NCI-H2107 (cell line): ENCODE measurements around the gene CCT5.

Source experiments
- DNase-seq: peaks from one replicate; lab custom pipeline; 2025; lab: John Stamatoyannopoulos, UW

Gene CCT5

DNA sequence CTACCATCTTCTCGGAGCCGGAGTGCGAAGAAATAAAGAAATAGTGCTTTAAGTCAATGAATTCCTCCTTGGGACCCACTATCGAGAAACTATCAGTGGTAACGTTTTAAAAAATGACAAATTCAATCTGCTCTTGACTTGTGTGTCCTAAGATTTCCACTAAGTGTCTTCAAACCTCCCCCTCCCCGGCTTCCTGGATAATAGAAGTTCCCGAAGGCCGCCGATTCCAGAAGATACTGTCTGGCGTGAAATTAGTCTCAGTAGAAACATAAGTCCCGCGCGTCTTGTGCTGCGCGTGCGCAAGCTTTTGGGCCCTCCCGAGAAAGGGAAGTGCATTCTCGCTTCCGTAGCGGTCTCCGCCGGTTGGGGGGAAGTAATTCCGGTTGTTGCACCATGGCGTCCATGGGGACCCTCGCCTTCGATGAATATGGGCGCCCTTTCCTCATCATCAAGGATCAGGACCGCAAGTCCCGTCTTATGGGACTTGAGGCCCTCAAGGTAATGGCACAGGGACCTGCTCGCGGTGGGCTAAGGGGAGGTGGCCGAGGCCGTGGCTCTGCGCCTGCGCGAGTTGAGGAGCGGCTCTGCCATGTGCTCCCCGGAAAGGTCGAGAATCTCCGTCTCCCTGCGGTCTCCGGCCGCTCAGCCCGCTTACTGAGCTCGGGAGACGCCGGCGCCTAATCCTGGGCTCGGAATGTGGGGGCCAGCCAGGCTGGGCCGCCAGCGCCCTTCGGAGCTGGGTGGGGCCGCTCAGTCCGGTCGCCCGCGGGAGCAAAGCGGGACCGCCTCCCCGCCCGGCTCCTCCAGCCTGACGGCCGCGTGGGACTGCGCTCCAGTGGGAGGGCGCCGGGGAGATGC is at the start of gene CCT5:
CCT5 (plus strand) TSS at position 333 of the 858 bp plus-strand sequence; CDS start at position 394, 61 bp downstream.
- peak; percentile 94 for DNase-seq

GRCh38 chr5:10201223-10201868 is 48.7 kb upstream of the CCT5 start:
- no peak for DNase-seq

DNA sequence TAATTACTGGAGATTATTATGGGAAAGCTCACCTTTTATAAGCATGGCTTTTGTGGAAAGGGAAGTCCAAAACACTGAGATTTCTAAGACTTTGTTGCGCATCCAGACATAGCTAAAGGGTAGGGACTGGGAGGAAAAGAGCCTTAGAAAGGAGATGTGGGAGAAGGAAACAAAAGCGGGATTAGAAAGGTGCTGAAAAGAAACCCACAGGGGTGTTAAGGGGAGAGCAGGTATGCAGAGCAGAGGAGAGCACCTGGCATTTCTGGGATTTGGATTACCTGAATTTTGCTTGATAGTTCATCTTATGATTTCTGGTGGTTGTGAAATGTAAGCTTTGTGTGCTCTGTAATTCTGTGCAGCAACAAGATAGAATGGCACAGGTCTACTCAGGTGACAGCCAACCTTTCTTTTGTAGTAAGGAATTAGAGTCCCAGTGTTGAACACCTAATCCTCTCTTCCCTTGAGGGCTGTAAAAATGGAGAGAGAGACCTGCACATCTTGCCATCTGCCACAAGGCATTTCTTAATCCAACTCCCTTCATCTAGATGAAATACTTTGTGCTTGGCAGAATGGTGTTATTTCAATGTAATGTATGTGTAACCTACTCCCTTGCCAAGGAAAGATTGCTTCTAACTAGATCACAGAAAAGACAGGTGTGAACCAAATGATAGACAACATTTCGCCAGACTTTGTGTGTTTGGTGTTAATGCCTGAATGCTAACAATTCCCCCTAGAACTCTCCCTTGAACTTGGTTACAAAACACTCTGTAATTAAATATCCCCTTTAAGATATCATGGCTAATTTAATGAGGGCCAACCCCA is 47.8 kb upstream of the CCT5 start:
- no peak for DNase-seq

GRCh38 chr5:10209004-10209403 is 41.1 kb upstream of the CCT5 start:
- no peak for DNase-seq

GRCh38 chr5:10213316-10213715 is 36.8 kb upstream of the CCT5 start:
- DNase-seq, result no peak

DNA sequence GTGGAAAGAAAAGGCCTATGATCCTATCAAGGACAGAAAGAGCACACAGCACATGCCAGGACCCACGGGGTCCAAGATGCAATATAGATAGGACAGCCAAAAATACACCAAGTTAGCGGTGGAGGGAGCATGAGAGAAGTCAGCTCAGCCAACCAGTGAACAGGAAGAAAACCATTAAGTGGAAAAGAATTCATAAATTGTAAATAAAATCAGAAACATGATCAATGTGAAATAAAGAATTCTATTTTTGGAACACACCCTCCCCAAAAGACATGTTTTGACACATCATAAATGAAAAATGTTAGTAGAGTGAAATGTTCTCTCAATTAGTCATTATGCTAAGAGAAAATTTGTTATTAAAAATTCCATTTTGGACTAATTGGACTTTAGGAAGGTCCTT is 36.0 kb upstream of the CCT5 start:
- no peak for DNase-seq

DNA sequence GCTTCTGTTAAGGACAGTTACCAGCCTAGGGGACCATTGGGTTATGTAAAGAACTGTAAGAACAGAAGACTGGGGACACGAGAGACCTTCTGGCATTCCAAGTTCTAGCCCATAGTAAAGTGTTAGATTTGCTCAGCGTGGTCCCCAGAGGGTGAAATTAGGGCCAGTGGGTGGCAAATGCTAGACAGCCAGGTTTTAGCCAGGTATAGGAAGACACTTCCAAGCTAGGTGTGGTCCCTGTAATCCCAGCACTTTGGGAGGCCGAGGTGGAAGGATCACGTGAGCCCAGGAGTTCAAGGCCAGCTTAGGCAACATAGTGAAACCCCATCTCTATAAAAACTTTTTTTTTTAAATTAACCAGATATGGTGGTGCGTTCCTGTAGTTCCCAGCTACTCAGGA is 34.7 kb upstream of the CCT5 start:
- no peak for DNase-seq

DNA sequence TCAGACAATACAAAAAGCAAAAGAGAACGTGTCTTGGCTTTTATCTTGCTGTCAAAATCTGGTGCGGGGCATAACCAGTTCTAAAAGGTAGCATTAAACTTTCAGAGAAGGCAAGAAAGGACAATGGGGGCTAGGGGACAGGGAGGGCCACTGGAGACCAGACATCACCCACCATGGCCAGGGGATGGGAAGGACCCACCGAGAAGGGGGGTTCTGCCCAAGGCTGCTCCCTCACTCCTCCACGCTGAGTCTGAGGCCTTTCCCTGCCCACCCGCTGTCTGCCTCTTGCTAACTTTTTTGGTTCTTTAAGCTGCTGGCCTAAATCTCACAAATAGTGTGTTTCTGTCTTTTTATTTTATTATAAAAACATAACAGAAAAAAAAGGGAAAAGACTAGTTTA is 34.0 kb upstream of the CCT5 start:
- DNase-seq, result no peak

GRCh38 chr5:10218658-10219057 is 31.4 kb upstream of the CCT5 start:
- no peak for DNase-seq

DNA sequence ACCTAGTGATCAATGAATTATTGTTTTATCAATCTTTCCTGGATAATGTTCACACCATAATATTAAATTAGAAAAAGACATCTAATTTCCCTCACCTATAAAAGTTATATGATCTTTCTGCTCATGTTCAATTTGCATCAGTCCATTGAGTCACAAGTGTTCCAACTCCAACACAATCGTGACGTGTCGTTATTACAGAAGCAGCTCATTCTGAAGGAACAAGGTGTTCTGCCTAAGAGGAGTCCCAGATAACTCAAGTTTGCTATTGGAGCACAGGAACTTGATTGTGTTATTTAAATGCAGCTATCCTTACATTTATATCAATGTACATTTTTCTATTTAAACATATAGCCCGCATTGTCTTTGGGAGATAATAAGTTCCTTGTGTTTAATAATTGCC is 31.0 kb upstream of the CCT5 start:
- no peak for DNase-seq

- DNase-seq, result no peak
Measured at GRCh38 chr5:10220248-10220647, 29.8 kb upstream of the CCT5 start.

DNA sequence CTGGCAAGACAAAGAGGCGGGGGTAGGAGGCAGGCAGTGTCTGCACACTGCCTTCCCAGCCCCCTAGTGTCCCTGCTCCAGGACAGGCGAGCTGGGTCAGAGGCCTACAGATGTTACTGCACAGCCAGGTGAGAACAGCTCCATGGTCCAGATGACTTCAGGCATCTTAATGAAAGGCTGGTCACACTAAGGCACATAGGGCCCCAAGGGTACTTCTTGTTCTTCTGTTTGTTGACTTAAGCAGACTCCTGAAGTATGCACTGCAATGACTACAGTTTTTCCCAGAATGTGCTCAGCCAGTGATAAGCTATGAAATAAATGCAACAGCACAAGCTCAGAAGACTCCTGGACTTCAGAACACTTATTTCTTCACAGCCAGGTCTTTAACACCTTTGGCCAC is 27.8 kb upstream of the CCT5 start:
- no peak for DNase-seq

GRCh38 chr5:10227379-10227778 is 22.7 kb upstream of the CCT5 start:
- DNase-seq, result no peak

GRCh38 chr5:10228288-10228687 is 21.8 kb upstream of the CCT5 start:
- no peak for DNase-seq

DNA sequence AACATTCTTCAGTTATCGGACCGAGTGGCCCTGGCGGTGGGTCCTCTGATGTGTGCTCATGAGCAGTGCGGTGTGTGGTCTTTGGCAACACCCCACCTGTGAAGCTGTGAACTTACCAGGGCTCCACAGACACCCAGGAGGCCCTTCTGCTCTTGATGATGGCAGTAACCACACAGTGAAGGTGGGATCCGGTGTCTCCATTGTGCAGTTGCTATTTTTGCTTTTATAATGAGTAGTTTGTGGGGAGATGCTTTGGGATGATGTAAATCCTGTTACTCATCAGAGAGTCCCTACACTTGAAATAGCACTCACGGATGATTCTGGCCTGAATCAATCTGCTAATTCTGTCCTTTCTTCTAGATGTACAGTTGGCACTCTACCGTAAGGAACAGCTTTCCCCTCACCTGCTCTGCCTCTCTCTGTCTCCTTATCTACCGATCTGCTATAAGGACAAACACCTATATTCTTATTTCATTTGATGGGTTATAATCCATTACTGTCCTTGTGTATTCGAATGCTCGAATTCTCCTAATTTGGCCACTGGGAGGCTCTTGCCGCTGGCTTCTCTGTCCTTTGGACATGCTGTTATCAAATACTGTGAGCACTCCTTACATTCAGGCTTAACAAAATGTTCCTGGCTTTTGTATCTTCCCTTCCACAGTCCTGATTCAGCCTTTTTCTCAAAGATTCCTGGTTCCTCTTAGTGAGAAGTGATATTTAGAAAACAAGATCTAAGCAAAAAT is 20.6 kb upstream of the CCT5 start:
- no peak for DNase-seq

DNA sequence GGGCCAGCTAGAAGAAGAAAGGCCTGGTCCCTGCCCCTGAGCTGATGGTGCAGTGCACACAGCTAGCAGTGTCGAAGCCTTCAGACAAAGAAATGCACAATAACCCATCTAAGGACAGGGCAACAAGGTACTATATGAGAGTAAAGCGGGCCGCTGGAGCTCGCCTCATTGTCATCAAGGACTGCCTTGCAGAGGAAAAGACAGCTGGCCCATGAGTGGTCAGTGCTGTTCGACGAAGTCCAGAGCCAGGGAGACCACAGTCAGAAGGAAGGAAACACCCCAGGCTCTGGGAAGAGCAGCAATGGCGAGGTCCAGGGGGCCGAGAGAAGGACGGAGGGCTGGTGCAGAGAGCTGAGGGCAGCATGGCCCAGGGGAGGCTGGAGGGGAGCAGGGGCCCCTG is 17.7 kb upstream of the CCT5 start:
- DNase-seq, result no peak

DNA sequence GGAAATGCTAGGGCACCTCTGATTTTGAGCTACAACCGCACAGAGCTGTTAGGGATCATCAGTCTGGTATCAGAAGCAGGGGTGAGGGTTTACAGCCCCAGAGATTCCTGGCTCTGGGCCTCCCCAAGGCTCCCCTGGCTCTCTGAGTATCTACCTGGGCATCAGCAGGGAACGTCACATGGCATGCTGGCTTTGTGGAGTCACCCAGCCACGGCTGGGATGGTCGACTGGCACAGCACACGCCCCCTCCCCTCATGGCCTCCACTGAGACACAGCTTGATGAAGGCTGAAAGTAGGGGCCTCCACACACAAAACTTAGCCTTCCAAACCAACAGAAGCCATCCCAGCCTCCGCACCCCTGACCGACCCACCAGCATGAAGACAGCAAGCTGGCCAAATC is 17.1 kb upstream of the CCT5 start:
- no peak for DNase-seq

GRCh38 chr5:10233505-10233904 is 16.6 kb upstream of the CCT5 start:
- DNase-seq, result no peak

DNA sequence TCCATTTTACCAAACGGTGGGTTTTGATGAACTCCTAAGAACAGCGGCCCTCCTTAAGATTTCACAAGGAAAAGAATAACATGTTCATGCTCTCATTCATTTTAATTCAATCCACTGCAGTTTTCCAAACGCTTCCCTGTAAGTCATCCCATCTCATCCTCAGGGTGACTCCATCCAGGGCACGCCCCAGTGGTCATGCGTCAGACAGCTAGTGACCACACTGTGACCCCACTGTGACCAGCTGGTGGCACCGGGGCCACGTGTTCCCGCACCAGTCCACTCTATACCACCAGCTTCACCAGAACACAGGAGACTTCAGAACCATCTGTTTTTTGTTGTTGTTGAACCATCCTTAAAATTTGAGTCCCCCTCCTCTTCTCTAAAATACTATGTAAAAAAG is 14.7 kb upstream of the CCT5 start:
- no peak for DNase-seq

- no peak for DNase-seq
Measured at GRCh38 chr5:10243660-10244240, 6.3 kb upstream of the CCT5 start.

DNA sequence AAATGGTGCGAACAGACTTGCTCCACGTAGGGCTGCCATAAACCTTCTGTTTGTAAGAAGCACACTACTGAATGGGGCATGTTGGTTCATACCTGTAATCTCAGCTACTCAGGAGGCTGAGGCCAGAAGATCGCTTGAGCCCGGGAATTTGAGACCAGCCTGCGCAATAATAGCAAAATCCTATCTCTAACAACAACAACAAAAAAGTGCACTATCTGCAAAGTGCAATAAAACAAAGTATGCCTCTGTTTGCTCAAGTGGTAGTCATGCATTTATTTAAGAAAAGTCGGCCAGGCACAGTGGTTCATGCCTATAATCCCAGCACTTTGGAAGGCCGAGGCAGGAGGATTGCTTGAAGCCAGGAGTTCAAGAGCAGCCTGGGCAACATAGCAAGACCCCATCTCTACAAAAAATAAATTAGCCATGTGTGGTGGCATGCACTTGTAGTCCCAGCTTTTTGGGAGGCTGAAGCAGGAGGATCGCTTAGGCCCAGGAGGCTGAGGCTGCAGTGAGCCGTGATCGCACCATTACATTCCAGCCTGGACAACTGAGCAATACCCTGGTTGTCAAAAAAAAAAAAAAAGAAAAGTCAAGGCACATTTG is 5.6 kb upstream of the CCT5 start:
- no peak for DNase-seq
